Upper lobe of right lung (tissue), 1 donor: ENCODE measurements around the gene SUMO3. TPM values are rescaled to one million over a fixed set of nuclear protein-coding genes. Genes with fewer than 3 reads are reported as not detected.
A peak's percentile ranks its signal among the peaks of the same experiment; 100 is the strongest.

Experiments used
- ATAC-seq: fragments of 200-7000 bp; cut with Tn5 transposase; one replicate; pipeline ENCODE4 v1.9.1; 2020; ENCODE audit warnings: mild to moderate bottlenecking, moderate library complexity
- DNase-seq: peaks from one replicate; pipeline ENCODE4 v3.0.0-alpha.2; 2020
- H3K27ac ChIP-seq: fragments of 200-600 bp; one replicate; pipeline ENCODE4 v1.8.0; 2022
- H3K27me3 ChIP-seq: fragments of 200-600 bp; one replicate; pipeline ENCODE4 v1.8.0; 2022; ENCODE audit warnings: mild to moderate bottlenecking
- H3K36me3 ChIP-seq: fragments of 200-600 bp; one replicate; pipeline ENCODE4 v1.8.0; 2022
- H3K4me1 ChIP-seq: fragments of 200-600 bp; one replicate; pipeline ENCODE4 v1.8.0; 2022
- H3K4me3 ChIP-seq: fragments of 200-600 bp; one replicate; pipeline ENCODE4 v1.8.0; 2022; ENCODE audit warnings: mild to moderate bottlenecking
- H3K9me3 ChIP-seq: fragments of 200-600 bp; one replicate; pipeline ENCODE4 v1.8.0; 2022
- CTCF ChIP-seq: fragments of 200-600 bp; IDR thresholded peaks from one replicate; pipeline ENCODE4 v1.8.0; 2022; ENCODE audit warnings: antibody characterized with exemption
- intact Hi-C: fragments of 100-400 bp; cut with DNase I; formaldehyde crosslinking; loops from one replicate; pipeline ENCODE4 v1.11.0; 2022
- total RNA-seq: library from RNA; stranded (reverse); fragmentation: NEBNext Ultra II Directional; extraction: Animal tissue kit (Norgen Biotek cat#: 25700); gene quantifications from one replicate; pipeline ENCODE4 v1.2.1, GENCODE V29; 2021
- donor health status: DM: no; HTN: yes; CAD: no; lungs with severe emphysema.

SUMO3 gene
- total RNA-seq, 1 donor from 2014 or later: 85.0 TPM

- no peak overlapping the region for H3K4me3 ChIP-seq
- intact Hi-C loops: no loop called here
Measured at GRCh38 chr21:44783020-44783696, 34.7 kb downstream of the SUMO3 start.

GRCh38 chr21:44780767-44781459 is 36.9 kb downstream of the SUMO3 start:
- Histone ChIP-seq H3K9me3 (no peaks in the 10 kb centered on the region), H3K27ac (no peak overlapping the region), H3K4me3 (no peak overlapping the region), H3K36me3 (peaks cover 34% of the 10 kb centered on the region), H3K27me3 (no peaks in the 10 kb centered on the region), H3K4me1 (peaks cover 29% of the 10 kb centered on the region)
- DNase-seq: peak; percentile 81
- peak; percentile 79 for ATAC-seq
- intact Hi-C loops: no loop called here
- TF ChIP-seq CTCF: no peak

More at GRCh38 chr21:44783020-44783696, 34.7 kb downstream of the SUMO3 start:
- H3K27me3 ChIP-seq: no peaks in the 10 kb centered on the region
- H3K27ac ChIP-seq: no peak overlapping the region
- peaks cover 34% of the 10 kb centered on the region for H3K4me1 ChIP-seq
- TF ChIP-seq CTCF: no peak
- H3K36me3 ChIP-seq: peaks cover 15% of the 10 kb centered on the region
- ATAC-seq (no peak), DNase-seq (no peak)
- H3K9me3 ChIP-seq: no peaks in the 10 kb centered on the region

GRCh38 chr21:44780137-44780502 is 37.7 kb downstream of the SUMO3 start:
- Histone ChIP-seq H3K4me1 (peaks cover 21% of the 10 kb centered on the region), H3K36me3 (peaks cover 42% of the 10 kb centered on the region), H3K4me3 (no peak overlapping the region), H3K9me3 (no peaks in the 10 kb centered on the region), H3K27me3 (no peaks in the 10 kb centered on the region), H3K27ac (no peak overlapping the region)
- ATAC-seq (no peak), DNase-seq (no peak)
- TF ChIP-seq CTCF: no peak
- intact Hi-C loops: no loop called here

GRCh38 chr21:44779417-44780136 is 38.3 kb downstream of the SUMO3 start:
- Histone ChIP-seq H3K4me1 (peaks cover 19% of the 10 kb centered on the region), H3K36me3 (peaks cover 47% of the 10 kb centered on the region), H3K27ac (no peak overlapping the region), H3K4me3 (no peak overlapping the region), H3K27me3 (no peaks in the 10 kb centered on the region), H3K9me3 (no peaks in the 10 kb centered on the region)
- intact Hi-C loops: no loop called here
- DNase-seq (no peak), ATAC-seq (peak; percentile 24)
- TF ChIP-seq CTCF: no peak

GRCh38 chr21:44778983-44779382 is 38.9 kb downstream of the SUMO3 start:
- Histone ChIP-seq H3K4me3 (no peak overlapping the region), H3K27ac (no peak overlapping the region), H3K4me1 (peaks cover 19% of the 10 kb centered on the region), H3K27me3 (no peaks in the 10 kb centered on the region), H3K36me3 (peaks cover 50% of the 10 kb centered on the region), H3K9me3 (no peaks in the 10 kb centered on the region)
- intact Hi-C loops: no loop called here
- ATAC-seq (no peak), DNase-seq (no peak)
- TF ChIP-seq CTCF: no peak
